HG03095 (cell line): ENCODE results near the gene DNHD1.
A peak's percentile ranks its signal among the peaks of the same experiment; 100 is the strongest.

Experiments
- ATAC-seq: cut with Tn5 transposase; IDR thresholded peaks from one replicate; pipeline ENCODE4 v1.9.1; 2021; ENCODE audit warnings: moderate library complexity; ENCODE audit not compliant: unreplicated experiment

Gene DNHD1

GRCh38 chr11:6497069-6497839 lies at the start of gene DNHD1:
DNHD1 (plus strand) TSS chr11:6497280; CDS start chr11:6498216, 936 bp downstream.
- ATAC-seq = no peak

- ATAC-seq = no peak
Observed at GRCh38 chr11:6448574-6448973, 48.5 kb upstream of the DNHD1 start.

GRCh38 chr11:6452219-6452618 lies 44.9 kb upstream of the DNHD1 start:
- ATAC-seq = no peak

GRCh38 chr11:6453152-6453551 lies 43.9 kb upstream of the DNHD1 start:
- no peak for ATAC-seq

GRCh38 chr11:6455070-6455469 lies 42.0 kb upstream of the DNHD1 start:
- ATAC-seq = no peak

- ATAC-seq = no peak
Observed at GRCh38 chr11:6456361-6457073, 40.6 kb upstream of the DNHD1 start.

- no peak for ATAC-seq
Observed at GRCh38 chr11:6457581-6458320, 39.3 kb upstream of the DNHD1 start.

- ATAC-seq = no peak
Observed at GRCh38 chr11:6458352-6459098, 38.6 kb upstream of the DNHD1 start.

GRCh38 chr11:6459099-6459450 lies 38.0 kb upstream of the DNHD1 start:
- no peak for ATAC-seq

- peak; percentile 61 for ATAC-seq
Observed at GRCh38 chr11:6468712-6469495, 28.2 kb upstream of the DNHD1 start.

- no peak for ATAC-seq
Observed at GRCh38 chr11:6469599-6469998, 27.5 kb upstream of the DNHD1 start.

GRCh38 chr11:6472934-6473333 lies 24.1 kb upstream of the DNHD1 start:
- no peak for ATAC-seq

GRCh38 chr11:6473451-6474412 lies 23.3 kb upstream of the DNHD1 start, which contains the start of gene TRIM3:
TRIM3 (minus strand) TSS chr11:6473941; CDS start chr11:6465695, 8,246 bp downstream.
- ATAC-seq = peak; percentile 61

GRCh38 chr11:6474413-6474792 lies 22.7 kb upstream of the DNHD1 start:
- no peak for ATAC-seq

- ATAC-seq = no peak
Observed at GRCh38 chr11:6474806-6475500, 22.1 kb upstream of the DNHD1 start.

- no peak for ATAC-seq
Observed at GRCh38 chr11:6475936-6476335, 21.1 kb upstream of the DNHD1 start.

GRCh38 chr11:6476571-6476970 lies 20.5 kb upstream of the DNHD1 start:
- ATAC-seq = no peak

GRCh38 chr11:6480299-6480914 lies 16.7 kb upstream of the DNHD1 start:
- ATAC-seq = no peak
